ENCODE data around the gene RGS10.
"Not testable (repeated sequence)": the region's sequence is repeated elsewhere in the genome, so short reads cannot be mapped to it uniquely, and the experiment has no call there.

Gene RGS10

DNA sequence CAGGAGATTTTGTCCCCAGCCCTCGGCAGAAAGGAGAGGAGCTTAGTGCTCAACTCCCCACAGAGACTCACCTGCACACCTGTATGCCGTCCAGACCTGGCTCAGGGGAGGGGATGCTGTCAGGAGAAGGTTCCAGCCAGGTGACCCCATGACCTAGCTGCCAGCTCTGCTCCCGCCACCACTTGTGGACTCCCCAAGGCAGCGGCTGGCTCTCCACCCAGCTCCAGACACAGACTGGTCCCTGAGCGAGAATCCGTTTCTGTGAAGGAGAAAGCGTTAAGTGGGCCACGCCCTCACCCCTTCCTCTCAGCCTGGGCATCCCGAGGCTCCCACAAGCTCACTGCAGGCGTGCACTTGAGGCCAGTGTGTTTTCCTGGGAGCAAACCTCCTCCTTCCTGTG is 76.4 kb downstream of the RGS10 start:
- DNase-seq: no peak

DNA sequence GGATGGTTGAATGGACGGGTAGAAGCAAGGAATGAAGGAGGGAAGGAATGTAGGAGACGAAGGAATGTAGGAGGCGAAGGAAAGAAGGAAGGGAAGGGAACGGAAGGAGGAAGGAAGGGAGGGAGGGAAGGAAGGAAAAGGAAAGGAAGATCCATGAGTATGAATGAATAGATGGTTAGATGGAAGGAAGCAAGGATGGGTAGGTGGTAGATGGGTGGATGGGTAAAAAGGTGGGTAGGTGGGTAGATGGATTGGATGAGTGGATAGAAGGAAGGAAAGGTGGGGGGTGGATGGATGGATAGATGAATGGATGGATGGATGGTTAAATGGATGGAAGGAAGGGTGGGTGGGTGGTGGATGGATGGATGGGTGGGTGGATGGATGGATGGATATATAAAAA is 77.4 kb downstream of the RGS10 start:
- DNase-seq: no peak

DNA sequence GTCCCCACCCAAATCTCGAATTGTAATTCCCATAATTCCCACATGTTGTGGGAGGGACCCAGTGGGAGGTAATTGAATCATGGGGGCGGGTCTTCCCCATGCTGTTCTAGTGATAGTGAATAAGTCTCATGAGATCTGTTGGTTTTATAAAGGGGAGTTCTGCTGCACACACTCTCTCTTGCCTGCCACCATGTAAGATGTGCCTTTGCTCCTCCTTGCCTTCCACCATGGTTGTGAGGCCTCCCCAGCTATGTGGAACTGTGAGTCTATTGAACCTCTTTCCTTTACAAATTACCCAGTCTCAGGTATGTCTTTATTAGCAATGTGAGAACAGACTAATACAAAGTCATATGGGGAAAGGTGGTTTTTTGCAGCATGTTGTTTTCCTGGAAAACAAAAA is 79.3 kb downstream of the RGS10 start:
- not testable (repeated sequence) for DNase-seq

DNA sequence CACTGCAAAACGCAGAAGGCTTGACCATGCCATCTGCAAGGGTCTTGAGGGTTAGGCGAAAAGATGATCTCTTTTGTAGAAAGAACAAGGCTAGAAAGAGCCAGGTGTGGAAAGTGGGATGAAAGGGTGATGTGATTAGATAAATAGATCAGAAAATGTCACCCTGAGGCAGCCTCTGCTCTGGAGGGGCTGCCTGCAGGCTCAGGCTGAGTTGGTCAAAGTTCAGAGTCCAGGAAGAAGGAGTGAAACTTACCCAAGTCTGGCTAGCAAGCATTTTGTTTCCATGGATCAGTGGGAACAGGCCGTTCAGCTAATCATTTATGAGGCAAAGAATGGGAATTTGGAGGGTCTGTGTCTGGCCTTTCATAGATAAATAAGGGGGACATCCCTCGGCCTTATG is 79.7 kb downstream of the RGS10 start:
- no peak for DNase-seq

DNA sequence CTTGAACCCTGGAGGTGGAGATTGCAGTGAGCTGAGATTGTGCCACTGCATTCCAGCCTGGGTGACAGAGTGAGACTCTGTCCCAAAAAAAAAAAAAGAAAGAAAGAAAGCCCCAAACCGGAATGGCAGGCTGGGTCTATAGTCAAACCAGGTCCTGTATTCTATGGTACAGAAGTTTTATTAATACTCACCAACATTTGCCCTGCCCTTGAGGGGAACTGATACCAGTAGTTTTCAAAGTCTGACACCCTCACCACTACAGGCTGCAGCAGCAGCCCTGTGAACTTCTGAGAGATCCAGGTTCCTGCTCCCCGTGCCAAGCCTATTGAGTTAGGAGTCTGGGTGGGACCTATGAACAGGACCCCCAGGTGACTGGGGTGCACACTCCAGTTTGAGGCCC is 80.6 kb downstream of the RGS10 start:
- no peak for DNase-seq

DNA sequence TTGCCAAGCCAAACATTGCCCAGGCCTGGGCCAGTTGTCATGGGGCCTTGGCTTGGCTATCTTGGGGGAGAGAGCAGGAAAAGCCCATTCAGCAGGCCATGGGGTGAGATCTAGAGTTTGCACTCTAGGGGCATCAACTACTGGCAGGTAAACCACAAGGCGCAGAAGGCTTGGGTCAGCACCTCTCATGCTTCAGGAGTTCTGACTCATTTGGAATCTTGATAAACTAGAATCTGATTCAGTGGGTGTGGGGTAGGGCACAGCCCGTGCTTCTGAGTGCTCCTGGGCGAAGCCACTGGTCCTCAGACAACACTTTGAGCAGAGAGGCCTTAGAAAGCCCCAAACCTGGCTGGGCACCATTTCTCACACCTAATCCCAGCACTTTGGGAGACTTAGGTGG is 81.1 kb downstream of the RGS10 start:
- DNase-seq: no peak

DNA sequence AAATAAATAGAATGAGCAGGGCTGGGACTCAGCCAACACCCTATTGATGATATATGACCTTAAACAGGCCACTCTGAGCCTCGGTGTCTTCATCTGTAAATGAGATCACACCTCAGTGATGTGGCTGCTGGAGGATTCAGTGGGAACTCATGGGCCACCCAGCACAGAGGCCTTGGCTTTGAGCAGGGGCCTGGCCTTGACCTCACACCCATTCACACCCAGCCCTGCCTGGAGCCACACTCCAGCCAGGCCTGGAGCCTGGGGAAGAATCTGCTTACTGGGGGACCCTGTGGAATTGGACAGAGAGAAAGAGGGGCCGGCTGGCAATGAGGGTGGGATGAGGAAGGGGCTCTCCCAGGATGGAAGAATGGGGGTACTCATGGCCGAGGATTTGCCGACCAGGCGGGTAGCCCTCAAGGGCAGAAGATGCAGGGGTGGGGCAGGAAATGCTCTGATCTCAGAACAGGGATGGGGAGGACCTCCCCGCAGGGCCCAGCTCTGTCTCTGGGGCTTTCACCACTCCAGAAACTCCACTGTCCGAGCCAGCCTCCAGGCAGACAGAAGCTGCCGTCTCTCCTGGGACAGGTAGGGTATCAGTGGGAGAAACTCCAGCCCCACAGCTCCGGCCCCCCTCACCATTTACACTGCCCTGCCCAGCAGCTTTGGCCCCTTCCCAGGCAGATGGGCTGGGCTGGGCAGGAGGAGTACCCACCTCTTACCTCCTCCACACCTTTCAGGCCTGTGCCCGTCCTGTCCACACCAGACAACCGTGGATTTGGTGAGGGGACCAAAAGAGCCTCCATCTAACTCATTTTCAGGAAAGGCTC is 81.9 kb downstream of the RGS10 start:
- no peak for DNase-seq

DNA sequence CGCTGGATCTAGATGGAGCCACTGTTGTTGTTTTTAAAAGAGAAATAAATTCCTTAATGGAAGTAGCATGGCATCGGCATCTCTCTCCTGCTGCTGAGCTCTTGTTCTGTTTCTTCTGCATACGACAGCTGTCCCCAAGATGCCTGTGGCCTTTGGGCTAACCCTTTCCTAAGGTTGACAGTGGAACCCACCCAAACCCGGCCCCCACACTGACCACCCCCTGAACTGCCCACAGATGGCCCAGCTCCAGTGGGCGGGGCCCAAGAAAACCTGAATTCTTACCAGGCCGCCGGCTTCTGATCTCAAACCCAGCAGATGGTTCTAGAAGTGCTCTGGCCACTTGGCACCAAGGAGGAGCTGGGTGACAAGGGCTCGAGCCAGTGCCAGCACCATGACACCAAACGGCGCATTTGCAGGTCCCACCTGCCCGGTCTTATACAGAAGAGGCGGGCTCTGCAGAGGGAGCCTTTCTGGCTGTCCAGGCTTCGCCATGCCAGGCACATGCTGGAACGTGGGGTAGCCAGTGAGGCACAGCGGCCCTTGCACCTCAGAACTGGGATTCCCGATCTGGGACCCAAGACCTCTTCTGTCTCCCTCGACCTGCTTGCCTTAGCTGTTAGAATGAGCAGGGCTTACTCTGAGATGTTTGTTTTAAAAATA is 82.7 kb downstream of the RGS10 start:
- DNase-seq: no peak

DNA sequence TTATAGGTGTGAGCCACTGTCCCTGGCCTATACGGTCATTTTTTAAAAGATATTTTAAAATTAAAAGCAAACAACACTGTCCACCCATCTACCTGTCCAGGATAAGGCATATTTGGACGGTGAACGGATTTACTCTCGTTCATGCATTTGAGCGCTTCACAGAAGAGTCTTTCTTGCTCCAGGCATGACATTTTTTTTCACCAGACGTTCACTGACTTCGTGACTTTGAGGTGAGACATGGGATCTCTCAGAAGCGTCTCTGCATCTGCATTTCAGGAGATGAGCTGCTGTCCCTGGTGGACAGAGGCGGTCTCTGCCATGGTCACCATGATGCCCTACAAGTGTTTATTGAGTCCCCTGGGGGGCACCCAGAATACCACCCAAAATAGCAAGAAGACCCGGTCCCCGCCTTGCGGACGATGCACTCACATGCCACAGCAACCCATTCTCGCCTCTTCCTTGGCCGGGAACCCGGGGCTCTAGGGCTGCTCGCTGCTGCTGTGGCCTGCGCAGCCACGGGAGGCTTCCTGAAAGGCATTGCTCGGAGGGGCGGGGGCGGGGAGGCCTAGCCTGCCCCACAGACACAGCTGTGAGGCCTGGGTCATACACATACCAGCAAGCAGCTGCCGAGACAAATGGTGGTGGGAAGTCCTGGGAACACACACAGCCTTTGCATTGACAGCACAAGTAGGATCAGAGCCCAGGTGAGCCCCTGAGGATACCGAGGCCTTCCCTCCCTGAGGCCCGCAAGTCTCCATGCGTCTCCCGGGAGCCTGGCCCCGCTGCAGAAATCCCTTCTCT is 84.4 kb downstream of the RGS10 start:
- DNase-seq: no peak

DNA sequence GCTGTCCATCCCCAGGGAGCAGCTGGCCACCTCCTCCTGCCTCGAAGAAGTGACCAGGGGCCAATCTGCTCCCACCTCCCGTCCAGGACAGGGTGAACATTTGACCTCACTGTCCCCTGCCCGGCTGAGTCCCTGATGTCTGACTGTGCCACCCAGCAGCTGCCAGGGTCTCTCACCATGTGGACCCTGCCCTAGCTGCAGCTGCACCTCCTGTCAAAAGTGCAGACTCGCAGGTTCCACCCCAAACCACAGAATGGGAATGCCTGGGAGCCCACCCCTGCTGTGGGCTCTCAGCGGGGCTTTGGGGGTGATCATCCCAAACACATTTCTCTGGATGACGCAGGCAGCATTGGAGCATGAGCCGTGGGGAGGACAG is 86.1 kb downstream of the RGS10 start:
- no peak for DNase-seq

DNA sequence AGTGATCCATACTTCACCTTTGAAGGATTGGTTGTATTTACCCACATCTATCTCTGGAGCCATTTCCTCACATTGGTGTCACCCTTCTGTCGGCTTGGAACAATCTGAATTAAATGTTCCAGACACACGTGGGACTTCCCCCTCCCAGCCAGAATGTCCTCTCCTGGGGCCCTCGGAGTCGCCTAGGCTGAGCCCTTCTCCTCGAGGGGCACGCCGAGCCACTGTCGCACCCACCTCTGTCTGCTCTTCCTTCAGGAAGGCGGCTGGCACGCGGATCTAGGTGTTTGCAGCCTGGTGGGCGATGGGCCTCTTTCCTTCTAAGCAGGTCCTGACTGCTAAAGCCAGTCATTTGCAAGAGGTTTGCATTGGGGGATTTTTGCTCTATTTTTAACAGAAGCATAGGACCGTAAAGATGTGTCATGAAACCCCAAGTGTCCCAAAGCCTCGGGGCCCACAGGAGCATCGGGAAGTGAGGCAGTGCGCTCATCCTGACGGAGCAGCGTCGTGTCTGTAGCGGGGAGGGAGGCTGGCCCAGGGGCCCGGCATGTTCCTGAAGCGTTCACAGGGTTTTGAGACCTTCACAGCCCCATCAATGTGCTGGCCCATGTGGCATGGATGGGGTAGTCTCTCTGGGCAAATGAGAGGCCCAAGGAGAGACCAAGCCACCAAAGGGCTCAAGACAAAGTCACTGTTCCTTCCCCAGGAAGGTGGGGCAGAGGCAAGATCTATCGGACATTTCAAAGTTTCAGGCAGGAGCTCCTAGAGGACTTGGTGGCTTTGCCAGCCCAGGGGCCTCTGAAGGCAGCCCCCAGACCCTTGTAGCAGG is 86.7 kb downstream of the RGS10 start:
- no peak for DNase-seq

DNA sequence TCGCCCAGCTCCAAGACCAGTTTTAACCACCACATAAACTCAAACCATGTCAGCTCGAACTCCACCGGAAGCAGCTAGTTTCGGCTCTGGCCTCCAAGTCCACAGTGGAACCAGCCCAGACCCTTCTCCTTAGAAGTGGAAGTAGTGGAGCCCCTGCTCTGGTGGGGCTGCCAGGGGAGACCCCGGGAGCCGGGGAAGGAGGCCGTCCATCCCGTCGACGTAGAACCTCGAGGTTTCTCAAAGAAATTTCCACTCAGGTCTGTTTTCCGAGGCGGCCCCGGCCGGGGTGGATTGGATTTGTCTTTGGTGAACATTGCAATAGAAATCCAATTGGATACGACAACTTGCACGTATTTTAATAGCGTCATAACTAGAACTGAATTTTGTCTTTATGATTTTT is 87.5 kb downstream of the RGS10 start:
- no peak for DNase-seq

DNA sequence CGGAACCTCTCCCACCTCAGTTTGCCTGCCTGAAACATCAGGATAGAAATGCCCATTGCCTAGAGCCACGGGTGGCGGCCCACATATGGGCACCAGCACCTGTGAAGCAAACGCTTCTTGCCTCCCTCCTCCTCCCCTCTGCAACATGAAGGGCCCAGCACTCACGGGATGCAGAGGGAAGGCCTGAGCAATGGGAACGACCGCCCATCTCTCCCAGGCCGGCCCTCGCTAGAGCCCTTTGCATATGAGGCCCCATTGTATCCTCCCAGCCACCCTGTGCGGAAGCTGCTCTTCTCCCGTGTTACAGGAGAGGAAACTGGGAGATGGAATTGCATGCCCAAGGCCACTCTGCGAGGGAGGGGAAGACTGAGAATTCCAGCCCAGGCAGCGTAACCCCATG is 88.2 kb downstream of the RGS10 start:
- no peak for DNase-seq

DNA sequence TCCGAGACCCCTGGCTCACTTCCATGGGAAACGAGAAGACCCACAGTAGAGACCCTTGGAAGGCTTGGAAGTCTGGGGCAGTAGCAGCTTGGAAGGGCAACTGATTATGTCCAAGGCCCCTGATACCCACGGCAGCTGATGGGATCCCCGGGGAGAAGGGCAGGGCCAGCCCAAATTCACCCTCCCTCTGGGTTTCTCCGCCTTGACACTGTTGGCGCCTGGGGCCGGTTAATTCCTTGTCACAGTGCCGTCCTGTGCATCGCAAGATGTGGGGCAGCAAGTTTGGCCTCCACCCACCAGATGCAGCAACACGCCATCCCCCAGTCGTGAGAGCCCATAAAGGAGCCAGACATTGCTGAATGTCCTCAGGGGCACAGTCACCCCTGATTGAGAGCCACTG is 89.2 kb downstream of the RGS10 start:
- DNase-seq: no peak

DNA sequence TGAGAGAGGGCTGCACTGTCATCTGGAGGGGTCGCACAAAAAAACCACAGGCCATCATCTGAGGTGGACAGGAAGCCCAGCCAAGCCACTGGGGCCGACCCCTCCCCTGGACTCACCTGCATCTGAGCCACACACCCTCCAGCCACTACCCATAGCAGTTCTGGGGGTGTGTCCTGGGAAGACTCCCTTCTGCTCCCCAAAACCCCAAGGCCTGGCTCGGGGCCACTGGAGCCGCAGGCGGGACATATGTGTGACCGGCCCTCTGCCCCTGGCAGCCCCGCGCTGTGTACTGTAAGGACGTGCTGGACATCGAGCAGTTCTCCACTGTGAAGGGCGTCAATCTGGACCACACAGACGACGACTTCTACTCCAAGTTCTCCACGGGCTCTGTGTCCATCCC is 90.1 kb downstream of the RGS10 start:
- no peak for DNase-seq

DNA sequence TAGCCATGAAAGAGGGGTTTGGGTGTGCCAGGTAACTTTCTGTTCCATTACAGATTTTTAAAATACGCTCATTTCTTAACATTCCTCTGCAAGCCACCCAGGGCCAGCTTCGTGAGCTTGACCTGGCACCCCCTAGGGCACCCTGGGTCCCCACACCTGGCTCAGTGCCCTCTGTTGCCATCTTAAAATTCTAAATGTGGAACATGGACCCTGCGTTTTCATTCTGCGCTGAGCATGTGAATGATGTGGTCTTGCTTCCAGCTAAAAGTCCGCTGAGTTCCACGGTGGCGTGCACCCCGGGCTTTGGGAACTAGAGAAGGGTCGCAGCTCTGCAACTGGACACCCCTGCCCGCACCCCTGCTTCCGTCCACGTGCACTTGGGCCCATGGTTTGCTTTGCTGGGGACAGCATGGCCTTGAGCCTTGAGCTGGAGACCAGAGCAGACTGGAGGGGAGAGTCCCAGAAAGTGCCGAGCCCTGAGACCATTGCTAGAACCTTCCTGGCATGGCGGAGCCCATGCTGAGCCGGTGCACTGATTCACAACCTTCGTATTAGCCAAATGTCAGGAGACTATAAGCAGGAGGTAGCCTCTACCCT is 91.1 kb downstream of the RGS10 start:
- DNase-seq: no peak

DNA sequence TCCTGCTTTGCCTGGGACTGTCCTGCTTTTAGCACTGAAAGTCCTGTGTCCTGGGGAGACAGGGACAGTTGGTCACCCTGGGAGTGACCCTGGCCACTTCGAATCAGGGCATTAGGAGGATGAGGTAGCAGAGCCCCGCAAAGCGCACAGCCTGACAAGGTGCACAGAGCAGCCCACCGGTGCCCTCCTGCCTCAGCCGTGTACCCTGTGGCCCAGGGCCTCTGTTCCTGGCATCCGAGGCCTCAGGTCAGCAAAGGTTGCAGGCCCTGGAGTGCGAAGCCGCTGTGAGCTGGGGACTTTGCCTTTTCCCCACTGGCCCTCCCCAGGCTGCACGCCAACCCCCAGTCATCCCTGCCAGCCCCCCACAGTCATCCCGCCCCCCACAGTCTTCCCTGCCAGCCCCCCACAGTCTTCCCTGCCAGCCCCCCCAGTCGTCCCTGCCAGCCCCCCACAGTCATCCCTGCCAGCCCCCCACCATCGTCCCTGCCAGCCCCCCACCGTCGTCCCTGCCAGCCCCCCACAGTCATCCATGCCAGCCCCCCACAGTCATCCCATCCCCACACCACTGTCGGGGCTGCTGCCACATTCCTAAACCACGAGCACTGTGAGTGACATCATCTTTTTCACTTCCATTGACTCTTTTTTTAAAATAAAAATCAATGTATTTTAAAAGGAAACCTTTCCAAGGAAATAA is 91.8 kb downstream of the RGS10 start:
- no peak for DNase-seq

Data from CD4-positive, alpha-beta T cell treated with Interleukin-15 for 1 hour (primary cell).